Rectal smooth muscle tissue (tissue), 1 donor: ENCODE data around the gene TRIM38.
A peak's percentile ranks its signal among the peaks of the same experiment; 100 is the strongest.

Experiments used
- H3K27ac ChIP-seq: one replicate; pipeline ENCODE4 v1.7.0; 2013; ENCODE audit warnings: low read depth, low read length, inconsistent platforms
- H3K27me3 ChIP-seq: one replicate; pipeline ENCODE4 v1.7.0; 2013; ENCODE audit warnings: low read length; ENCODE audit not compliant: control insufficient read depth, insufficient read depth
- H3K36me3 ChIP-seq: one replicate; pipeline ENCODE4 v1.7.0; 2013; ENCODE audit warnings: low read length; ENCODE audit not compliant: control insufficient read depth, insufficient read depth
- H3K4me1 ChIP-seq: one replicate; pipeline ENCODE4 v1.7.0; 2013; ENCODE audit warnings: low read length; ENCODE audit not compliant: control insufficient read depth, insufficient read depth
- H3K4me3 ChIP-seq: one replicate; pipeline ENCODE4 v1.7.0; 2013; ENCODE audit warnings: low read length
- H3K9ac ChIP-seq: one replicate; pipeline ENCODE4 v1.7.0; 2013; ENCODE audit warnings: low read length

TRIM38 gene

GRCh38 chr6:26021001-26021349 is 58.4 kb downstream of the TRIM38 start:
- H3K27ac ChIP-seq, result peak overlapping the region; percentile 99
- no peaks in the 10 kb centered on the region for H3K27me3 ChIP-seq
- no peaks in the 10 kb centered on the region for H3K36me3 ChIP-seq
- H3K9ac ChIP-seq, result peak overlapping the region; percentile 79
- H3K4me1 ChIP-seq, result no peaks in the 10 kb centered on the region
- peak overlapping the region; percentile 89 for H3K4me3 ChIP-seq

- no peaks in the 10 kb centered on the region for H3K4me1 ChIP-seq
- no peaks in the 10 kb centered on the region for H3K27me3 ChIP-seq
- H3K9ac ChIP-seq, result peak overlapping the region; percentile 79
Observed at GRCh38 chr6:26021350-26022131, 58.9 kb downstream of the TRIM38 start.

GRCh38 chr6:26022132-26022472 is 59.5 kb downstream of the TRIM38 start:
- no peaks in the 10 kb centered on the region for H3K4me1 ChIP-seq
- H3K9ac ChIP-seq, result no peak overlapping the region
- H3K27me3 ChIP-seq, result no peaks in the 10 kb centered on the region
- H3K36me3 ChIP-seq, result no peaks in the 10 kb centered on the region
- H3K4me3 ChIP-seq, result peak overlapping the region; percentile 83
- H3K27ac ChIP-seq, result peak overlapping the region; percentile 99

More at GRCh38 chr6:26021350-26022131, 58.9 kb downstream of the TRIM38 start:
- no peaks in the 10 kb centered on the region for H3K36me3 ChIP-seq
- H3K27ac ChIP-seq, result peak overlapping the region; percentile 99
- peak overlapping the region; percentile 89 for H3K4me3 ChIP-seq

GRCh38 chr6:26022737-26023136 is 60.1 kb downstream of the TRIM38 start:
- Histone ChIP-seq H3K27ac (no peak overlapping the region), H3K9ac (no peak overlapping the region), H3K4me1 (no peaks in the 10 kb centered on the region), H3K4me3 (no peak overlapping the region), H3K36me3 (no peaks in the 10 kb centered on the region), H3K27me3 (no peaks in the 10 kb centered on the region)

- H3K27ac ChIP-seq, result peak overlapping the region; percentile 97
- no peak overlapping the region for H3K9ac ChIP-seq
- H3K27me3 ChIP-seq, result no peaks in the 10 kb centered on the region
- H3K36me3 ChIP-seq, result no peaks in the 10 kb centered on the region
- H3K4me1 ChIP-seq, result no peaks in the 10 kb centered on the region
- H3K4me3 ChIP-seq, result no peak overlapping the region
Observed at GRCh38 chr6:26024651-26025046, 62.0 kb downstream of the TRIM38 start.

GRCh38 chr6:26025047-26025893 is 62.7 kb downstream of the TRIM38 start:
- Histone ChIP-seq H3K4me1 (no peaks in the 10 kb centered on the region), H3K9ac (no peak overlapping the region), H3K36me3 (no peaks in the 10 kb centered on the region), H3K4me3 (peak overlapping the region; percentile 87), H3K27ac (peak overlapping the region; percentile 97), H3K27me3 (no peaks in the 10 kb centered on the region)

GRCh38 chr6:26025894-26026832 is 63.6 kb downstream of the TRIM38 start:
- Histone ChIP-seq H3K27me3 (no peaks in the 10 kb centered on the region), H3K27ac (peak overlapping the region; percentile 97), H3K4me3 (peak overlapping the region; percentile 87), H3K9ac (peak overlapping the region; percentile 89), H3K36me3 (no peaks in the 10 kb centered on the region), H3K4me1 (no peaks in the 10 kb centered on the region)

GRCh38 chr6:26026833-26027490 is 64.4 kb downstream of the TRIM38 start:
- H3K9ac ChIP-seq, result peak overlapping the region; percentile 89
- no peaks in the 10 kb centered on the region for H3K27me3 ChIP-seq
- H3K4me1 ChIP-seq, result peaks cover 5% of the 10 kb centered on the region

GRCh38 chr6:26027491-26028211 is 65.0 kb downstream of the TRIM38 start:
- peak overlapping the region; percentile 87 for H3K4me3 ChIP-seq
- peaks cover 9% of the 10 kb centered on the region for H3K4me1 ChIP-seq
- H3K27me3 ChIP-seq, result no peaks in the 10 kb centered on the region
- H3K9ac ChIP-seq, result no peak overlapping the region
- peak overlapping the region; percentile 97 for H3K27ac ChIP-seq
- no peaks in the 10 kb centered on the region for H3K36me3 ChIP-seq

More at GRCh38 chr6:26026833-26027490, 64.4 kb downstream of the TRIM38 start:
- Histone ChIP-seq H3K27ac (peak overlapping the region; percentile 97), H3K4me3 (peak overlapping the region; percentile 87), H3K36me3 (no peaks in the 10 kb centered on the region)

- peaks cover 13% of the 10 kb centered on the region for H3K4me1 ChIP-seq
- H3K9ac ChIP-seq, result no peak overlapping the region
- H3K4me3 ChIP-seq, result no peak overlapping the region
- no peak overlapping the region for H3K27ac ChIP-seq
- H3K36me3 ChIP-seq, result no peaks in the 10 kb centered on the region
- no peaks in the 10 kb centered on the region for H3K27me3 ChIP-seq
Observed at GRCh38 chr6:26028212-26028745, 65.7 kb downstream of the TRIM38 start.
